ENCODE results near the gene ALG8.
A peak's percentile ranks its signal among the peaks of the same experiment; 100 is the strongest.
"Not testable (repeated sequence)": the region's sequence is repeated elsewhere in the genome, so short reads cannot be mapped to it uniquely, and the experiment has no call there.

ALG8 gene

DNA sequence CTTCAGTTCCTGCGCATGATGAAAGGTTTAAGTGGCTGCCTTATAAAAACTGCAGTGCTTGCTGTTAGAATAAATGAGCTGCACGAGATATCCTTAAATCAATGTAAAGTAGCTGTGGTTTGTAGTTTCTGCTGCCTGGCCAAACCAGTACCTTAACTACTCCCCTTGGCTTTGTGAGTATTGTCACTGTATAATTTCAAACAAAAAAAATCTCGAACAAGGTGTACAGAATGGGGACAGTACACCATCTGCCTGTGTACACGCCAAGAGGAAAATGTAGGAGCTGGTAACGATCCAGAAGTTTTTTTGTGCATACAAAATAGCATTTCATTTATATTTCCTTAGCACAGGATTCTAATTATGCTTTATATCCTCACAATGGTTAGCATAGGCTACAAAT lies 39.2 kb downstream of the ALG8 start:
- DNase-seq = no peak

DNA sequence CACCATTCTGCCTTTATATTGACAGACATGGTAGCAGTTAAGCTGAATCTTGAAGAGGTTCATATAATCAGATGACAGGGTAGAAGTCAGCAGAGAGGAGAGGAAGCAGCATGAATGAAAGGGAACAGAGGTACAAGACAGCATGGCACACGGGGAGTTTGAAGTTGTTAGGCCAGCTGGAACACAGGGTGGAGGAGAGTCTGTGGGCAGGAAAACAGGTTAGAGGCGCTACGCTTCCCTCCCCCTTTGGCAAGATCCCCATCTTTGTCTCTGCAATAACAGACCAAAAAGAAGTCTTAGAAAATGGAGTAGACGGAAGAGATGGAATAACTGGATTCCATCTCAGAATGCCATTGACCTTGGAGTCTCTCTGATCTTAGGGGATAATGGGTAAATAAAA lies 39.8 kb downstream of the ALG8 start:
- no peak for DNase-seq

DNA sequence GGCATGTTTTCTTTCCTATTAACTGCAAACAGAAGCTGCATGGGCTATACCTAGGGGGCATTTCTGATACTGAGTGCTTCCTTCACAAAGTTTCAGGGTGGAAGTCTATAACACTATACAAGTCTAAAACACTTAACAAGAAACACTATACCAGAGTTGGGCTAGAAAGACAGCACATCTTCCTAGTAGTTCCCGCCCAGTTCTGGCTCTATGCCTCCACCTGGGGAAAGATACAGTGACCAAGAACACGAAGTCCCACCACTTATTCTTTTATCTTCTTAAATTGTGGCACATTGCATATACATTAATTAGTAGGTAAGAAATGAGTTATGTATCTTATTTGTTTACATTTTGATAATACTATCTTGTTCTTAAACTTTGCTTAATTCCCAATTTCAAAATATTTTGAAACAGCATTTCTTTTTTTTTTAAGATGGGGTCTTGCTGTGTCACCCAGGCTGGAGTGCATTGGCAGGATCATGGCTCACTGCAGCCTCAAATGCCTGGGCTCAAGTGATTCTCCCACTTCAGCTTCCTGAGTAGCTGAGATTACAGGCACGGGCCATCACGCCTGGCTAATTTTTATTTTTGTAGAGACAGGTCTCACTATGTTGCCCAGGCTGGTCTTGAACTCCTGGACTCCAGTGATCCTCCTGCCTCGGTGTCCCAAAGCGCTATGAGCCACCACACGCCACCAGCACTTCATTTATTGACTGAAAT lies 41.6 kb downstream of the ALG8 start:
- no peak for DNase-seq

- no peak for DNase-seq
Measured at GRCh38 chr11:78094250-78094649, 45.2 kb downstream of the ALG8 start.

DNA sequence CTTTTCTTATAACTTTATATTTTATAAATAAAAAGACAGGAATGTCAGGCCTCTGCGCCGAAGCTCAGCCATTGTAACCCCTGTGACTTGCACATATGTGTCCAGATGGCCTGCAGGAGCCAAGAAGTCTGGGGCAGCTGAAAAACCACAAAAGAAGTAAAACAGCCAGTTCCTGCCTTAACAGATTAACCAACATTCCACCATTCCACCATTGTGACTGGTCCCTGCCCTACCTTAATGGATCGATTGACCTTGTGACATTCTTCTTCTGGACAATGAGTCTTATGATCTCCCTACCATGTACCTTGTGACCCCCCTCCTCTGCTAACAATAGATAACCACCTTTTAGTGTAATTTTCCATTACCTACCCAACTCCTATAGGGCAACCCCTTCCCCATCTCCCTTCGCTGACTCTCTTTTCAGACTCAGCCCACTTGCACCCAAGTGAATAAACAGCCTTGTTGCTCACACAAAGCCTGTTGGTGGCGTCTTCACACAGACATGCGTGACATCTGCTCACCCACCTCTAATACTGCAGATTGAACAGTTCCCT lies 52.8 kb downstream of the ALG8 start:
- not testable (repeated sequence) for DNase-seq

DNA sequence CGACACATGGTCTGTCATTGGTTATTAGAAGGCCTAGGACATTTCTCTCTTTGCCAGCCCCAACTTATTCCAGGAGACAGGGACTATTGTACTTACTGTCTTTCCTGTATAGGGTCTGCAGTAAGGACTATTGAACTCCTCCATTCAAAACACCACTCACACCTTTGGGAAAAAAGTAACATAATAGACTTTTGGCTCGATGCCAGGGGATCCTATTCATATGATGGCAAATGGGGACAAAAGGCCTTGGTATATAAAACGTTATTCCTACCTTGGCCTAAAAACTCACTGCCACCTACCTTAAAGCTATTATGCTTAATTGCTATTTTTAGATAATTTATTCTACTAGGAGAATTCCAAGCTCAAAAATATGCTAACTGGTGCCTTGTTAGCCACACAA lies 53.5 kb downstream of the ALG8 start:
- no peak for DNase-seq

DNA sequence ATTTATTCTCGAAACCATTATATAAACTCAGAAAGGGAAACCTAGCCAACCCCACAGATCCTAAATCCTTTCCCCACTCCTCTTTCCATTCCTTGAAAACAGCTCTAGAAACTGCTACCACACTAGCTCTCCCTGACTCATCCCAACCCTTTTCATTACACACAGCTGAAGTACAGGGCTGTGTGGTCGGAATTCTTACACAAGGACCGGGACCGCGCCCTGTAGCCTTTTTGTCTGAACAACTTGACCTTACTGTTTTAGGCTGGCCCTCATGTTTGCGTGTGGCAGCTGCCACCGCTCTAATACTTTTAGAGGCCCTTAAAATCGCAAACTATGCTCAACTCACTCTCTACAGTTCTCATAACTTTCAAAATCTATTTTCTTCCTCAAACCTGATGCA lies 54.9 kb downstream of the ALG8 start:
- DNase-seq = not testable (repeated sequence)

GRCh38 chr11:78083021-78083420 lies 56.4 kb downstream of the ALG8 start:
- DNase-seq = no peak

DNA sequence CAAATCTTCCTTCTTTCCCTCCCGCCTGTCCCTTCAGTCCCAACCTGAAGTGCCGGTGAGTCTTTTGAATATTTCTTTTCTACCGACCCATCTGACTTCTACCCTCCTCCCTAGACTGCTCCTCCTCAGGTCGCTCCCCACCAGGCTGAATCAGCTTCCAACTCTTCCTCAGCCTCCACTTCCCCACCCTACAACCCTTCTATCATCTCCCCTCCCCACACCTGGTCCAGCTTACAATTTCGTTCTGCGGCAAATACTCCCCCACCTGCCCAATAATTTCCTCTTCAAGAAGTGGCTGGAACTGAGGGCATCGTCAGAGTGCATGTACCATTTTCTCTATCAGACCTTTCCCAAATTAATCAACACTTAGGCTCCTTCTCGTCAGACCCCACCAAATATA lies 57.3 kb downstream of the ALG8 start:
- DNase-seq = no peak

DNA sequence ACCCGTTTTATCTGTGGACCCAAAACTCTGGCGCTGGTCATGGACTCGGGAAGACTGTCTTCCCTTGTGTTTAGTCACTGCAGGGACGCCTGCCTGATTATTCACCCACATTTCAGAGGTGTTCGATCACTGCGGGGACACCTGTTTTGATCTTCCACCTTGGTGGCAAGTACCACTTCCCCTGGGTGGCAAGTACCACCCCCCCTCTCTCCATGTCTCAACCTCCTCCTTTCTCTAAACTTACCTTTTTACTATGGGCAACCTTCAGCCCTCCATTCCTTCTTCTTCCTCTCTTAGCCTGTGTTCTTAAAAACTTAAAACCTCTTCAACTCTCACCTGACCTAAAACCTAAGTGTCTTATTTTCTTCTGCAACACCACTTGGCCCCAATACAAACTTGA lies 57.8 kb downstream of the ALG8 start:
- no peak for DNase-seq

- DNase-seq = peak; percentile 40
Measured at GRCh38 chr11:78080818-78081495, 58.5 kb downstream of the ALG8 start.

DNA sequence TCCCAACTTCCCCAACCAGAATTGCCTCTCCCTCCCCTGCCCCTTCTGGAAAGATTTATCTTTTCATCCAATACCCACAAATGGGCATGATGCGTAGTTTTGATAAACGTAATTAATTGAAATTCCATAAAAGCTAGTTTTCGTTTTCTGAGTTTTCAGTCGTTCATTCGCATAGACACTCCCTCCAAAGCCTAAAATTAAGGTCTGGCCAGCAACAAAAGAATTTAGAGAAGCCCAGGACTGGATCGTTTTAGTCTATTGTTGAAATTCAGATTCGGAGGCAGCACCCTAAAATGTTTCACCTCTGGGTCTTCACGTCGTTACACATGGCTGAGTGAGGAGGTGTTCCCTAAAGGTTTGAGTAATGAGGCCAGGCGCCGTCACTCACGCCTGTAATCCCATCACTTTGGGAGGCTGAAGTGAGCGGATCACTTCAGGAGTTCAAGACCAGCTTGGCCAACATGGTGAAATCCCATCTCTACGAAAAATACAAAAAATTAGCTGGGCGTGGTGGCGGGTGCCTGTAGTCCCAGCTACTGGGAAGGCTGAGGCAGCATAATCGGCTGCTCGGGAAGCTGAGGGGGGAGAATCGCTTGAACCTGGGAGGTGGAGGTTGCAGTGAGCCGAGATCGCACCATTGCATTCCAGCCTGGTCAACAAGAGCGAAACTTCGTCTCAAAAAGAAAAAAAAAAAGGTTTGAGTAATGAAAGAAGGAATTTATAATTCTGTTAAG lies 59.2 kb downstream of the ALG8 start:
- DNase-seq = no peak

DNA sequence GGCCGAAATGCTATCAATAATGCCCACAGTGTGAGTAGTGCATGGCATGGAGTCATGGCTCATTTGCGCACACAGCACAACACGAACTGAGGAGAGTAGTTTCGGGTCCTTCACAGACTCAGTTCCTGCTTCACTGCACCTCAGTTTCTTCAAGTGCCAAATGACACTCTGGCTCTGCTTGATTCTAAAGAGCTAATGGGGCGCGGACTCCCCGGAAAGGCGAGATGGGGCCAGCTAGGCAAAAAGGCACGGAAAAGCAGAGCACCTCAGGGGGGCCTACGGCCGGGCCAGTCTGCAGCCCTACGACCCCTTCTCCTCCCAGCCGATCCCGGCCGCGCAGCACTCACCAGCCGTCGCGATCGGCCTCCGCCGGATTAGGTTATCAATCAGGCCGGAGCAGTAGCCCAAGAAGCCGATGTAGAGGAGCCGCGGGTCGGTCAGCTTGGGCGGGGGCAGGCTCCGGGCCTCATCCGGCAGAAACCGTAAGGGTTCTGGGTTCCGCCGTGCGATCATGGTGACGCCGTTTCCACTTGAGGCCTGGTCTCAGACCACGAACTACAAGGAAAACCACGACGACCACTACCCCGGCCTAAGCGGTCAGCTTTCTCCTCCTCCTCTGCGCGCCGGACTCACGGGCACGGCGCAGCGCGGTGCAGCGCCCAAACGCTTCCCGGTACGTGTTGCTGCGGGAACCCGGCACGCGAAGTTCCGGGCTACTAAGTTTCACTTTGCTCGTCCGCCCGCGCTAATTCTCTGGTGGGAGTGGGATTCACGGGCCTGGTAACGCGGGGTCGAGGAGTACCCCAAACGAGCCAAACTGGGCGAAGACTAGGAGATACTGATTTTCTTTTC lies 60.0 kb downstream of the ALG8 start, which contains the start of gene NDUFC2:
Gene NDUFC2, minus strand, starts transcription at position 631 of the 852 bp plus-strand sequence. Its CDS starts 118 bp downstream, at position 513.
- DNase-seq = peak; percentile 83

GRCh38 chr11:78078218-78079167 lies 60.9 kb downstream of the ALG8 start:
- no peak for DNase-seq

DNA sequence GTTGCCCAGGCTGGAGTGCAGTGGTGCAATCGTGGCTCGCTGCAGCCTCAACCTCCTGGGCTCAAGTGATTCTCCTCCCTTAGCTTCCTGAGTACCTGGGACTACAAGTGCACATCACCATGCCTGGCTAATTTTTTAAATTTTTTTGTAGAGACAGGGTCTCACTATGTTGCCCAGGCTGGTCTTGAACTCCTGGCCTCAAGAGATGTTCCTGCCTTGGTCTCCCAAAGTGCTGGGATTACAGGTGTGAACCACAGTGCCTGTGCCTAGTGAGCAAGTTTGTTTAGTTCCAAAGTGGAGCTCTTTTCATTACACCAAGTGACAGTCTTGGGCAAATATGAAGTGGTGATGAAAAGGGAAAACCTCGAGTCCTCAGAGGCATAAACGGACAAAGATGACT lies 61.8 kb downstream of the ALG8 start:
- not testable (repeated sequence) for DNase-seq

- DNase-seq = no peak
Measured at GRCh38 chr11:78076733-78077403, 62.6 kb downstream of the ALG8 start.

GRCh38 chr11:78074756-78075155 lies 64.7 kb downstream of the ALG8 start:
- DNase-seq = no peak

DNA sequence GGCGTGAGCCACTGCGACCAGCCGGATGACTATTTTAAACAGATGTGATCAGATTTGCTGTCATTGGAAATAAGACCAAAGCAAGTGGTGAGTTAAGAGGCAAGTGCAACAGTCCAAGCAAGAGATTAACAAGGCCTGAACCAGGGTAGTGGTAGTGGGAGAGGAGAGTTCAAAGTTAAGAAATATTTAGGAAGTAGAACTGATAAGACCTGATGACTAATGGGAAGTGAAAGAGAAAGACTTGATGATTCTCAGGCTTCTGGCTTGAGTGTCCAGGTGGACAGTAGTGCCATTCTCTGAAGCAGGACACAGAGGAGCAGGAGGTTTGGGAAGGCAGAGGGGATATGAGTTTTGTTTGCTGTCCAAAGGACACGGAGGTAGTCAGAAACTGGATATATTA lies 67.0 kb downstream of the ALG8 start:
- no peak for DNase-seq

GRCh38 chr11:78071717-78072116 lies 67.7 kb downstream of the ALG8 start:
- no peak for DNase-seq

- no peak for DNase-seq
Measured at GRCh38 chr11:78070621-78071020, 68.8 kb downstream of the ALG8 start.

- DNase-seq = no peak
Measured at GRCh38 chr11:78069465-78069864, 70.0 kb downstream of the ALG8 start.

Measured in fibroblast of skin of back (primary cell).